K562 (cell line): Measurements from ENCODE around the gene LEO1. TPM values are rescaled to one million over a fixed set of nuclear protein-coding genes. Genes with fewer than 3 reads are reported as not detected.

Experiments used
- ELF1 ChIP-seq: fragments of 200-800 bp; sonication (Bioruptor generic); IDR thresholded peaks from 2 replicates; pipeline ENCODE4 v1.6.1; 2016; ENCODE audit warnings: missing genetic modification characterization, missing compliant biosample characterization
- EP400 ChIP-seq: fragments of 450-650 bp; IDR thresholded peaks from 2 replicates; pipeline ENCODE4 v1.6.1; 2017; ENCODE audit warnings: antibody characterized with exemption, mild to moderate bottlenecking, moderate library complexity
- FOXA3 ChIP-seq, 2 experiments: fragments of 450-650 bp in 1 of 2; sonication (generic) in 1 of 2; formaldehyde crosslinking; IDR thresholded peaks in 1 of 2; conservative IDR thresholded peaks in 1 of 2; 2 replicates each; pipeline versions ENCODE4 v1.4.0 to v1.8.0; 2020 to 2022; ENCODE audit warnings: mild to moderate bottlenecking in 2 of 2, missing genetic modification reagents in 1 of 2
- JUN ChIP-seq, 2 experiments: sonication (generic) in 1 of 2; formaldehyde crosslinking in 1 of 2; IDR thresholded peaks; 2 replicates each; pipeline versions ENCODE4 v1.6.1 to v1.8.0; 2012 to 2022; ENCODE audit warnings: borderline replicate concordance in 2 of 2, mild to moderate bottlenecking in 2 of 2, improper control_type of control experiment in 1 of 2, low read depth in 1 of 2, low read length in 1 of 2, missing genetic modification reagents in 1 of 2
- KLF6 ChIP-seq: fragments of 250-450 bp; sonication (Bioruptor Pico); IDR thresholded peaks from 2 replicates; pipeline ENCODE4 v1.4.0; 2020; ENCODE audit warnings: mild to moderate bottlenecking, moderate library complexity, borderline replicate concordance
- NR4A1 ChIP-seq, 2 experiments: fragments of 250-450 bp in 1 of 2; fragments of 450-650 bp in 1 of 2; sonication (Bioruptor Pico) in 1 of 2; IDR thresholded peaks; 2 replicates each; pipeline versions ENCODE4 v1.4.0 to v1.6.1; 2016 to 2020; ENCODE audit warnings: mild to moderate bottlenecking in 2 of 2, missing compliant biosample characterization in 1 of 2, missing genetic modification characterization in 1 of 2, moderate library complexity in 1 of 2
- PTRF ChIP-seq: fragments of 450-650 bp; IDR thresholded peaks from 2 replicates; pipeline ENCODE4 v1.6.1; 2016; ENCODE audit warnings: mild to moderate bottlenecking, missing genetic modification characterization, missing compliant biosample characterization
- SAFB ChIP-seq: fragments of 200-400 bp; formaldehyde crosslinking; IDR thresholded peaks from 2 replicates; pipeline ENCODE4 v1.6.1; 2017; ENCODE audit warnings: low read depth, low read length, borderline replicate concordance
- TEAD2 ChIP-seq: fragments of 450-650 bp; IDR thresholded peaks from 2 replicates; pipeline ENCODE4 v1.6.1; 2016; ENCODE audit warnings: missing genetic modification characterization, control low read depth, missing compliant biosample characterization
- U2AF1 ChIP-seq: fragments of 200-400 bp; formaldehyde crosslinking; optimal IDR thresholded peaks from 2 replicates; pipeline ENCODE3; 2017; ENCODE audit warnings: mild to moderate bottlenecking, low read depth, low read length, moderate library complexity
- ZBTB1 ChIP-seq: sonication (generic); formaldehyde crosslinking; IDR thresholded peaks from 2 replicates; pipeline ENCODE4 v1.8.1; 2023; ENCODE audit warnings: missing genetic modification reagents, low read depth, mild to moderate bottlenecking, borderline replicate concordance
- ZBTB17 ChIP-seq: fragments of 450-650 bp; formaldehyde crosslinking; IDR thresholded peaks from 2 replicates; pipeline ENCODE4 v1.4.0; 2020; ENCODE audit warnings: mild to moderate bottlenecking
- ZKSCAN1 ChIP-seq: fragments of 150-350 bp; IDR thresholded peaks from 2 replicates; pipeline ENCODE4 v1.6.1; 2016; ENCODE audit warnings: low read depth, low read length
- ZNF384 ChIP-seq: IDR thresholded peaks from 2 replicates; pipeline ENCODE4 v1.6.1; 2012; ENCODE audit warnings: low read depth, low read length, improper control_type of control experiment
- ZNF780A ChIP-seq: fragments of 250-450 bp; sonication (Bioruptor Pico); IDR thresholded peaks from 2 replicates; pipeline ENCODE4 v1.5.0; 2021; ENCODE audit warnings: mild to moderate bottlenecking
- polyA plus RNA-seq, 8 experiments: library from polyadenylated mRNA; depleted of rRNA in 4 of 8; stranded (reverse) in 5 of 8; unstranded in 3 of 8; fragments of >200 nt; fragmentation: Nextera tagmentation in 2 of 8; fragmentation: Illumina TruSeq in 1 of 8; extraction: Ambion mirVana in 2 of 8; extraction: Trizol in 1 of 8; gene quantifications; 2 replicates each; pipeline versions ENCODE4 v1.2.1 to v1.2.3, GENCODE V29; 2011 to 2014; ENCODE audit warnings: inconsistent platforms in 1 of 8, missing spikeins in 1 of 8
- total RNA-seq, 7 experiments: library from RNA; depleted of rRNA in 6 of 7; stranded (reverse); fragments of >200 nt in 6 of 7; fragmentation: Illumina TruSeq in 2 of 7; extraction: Trizol in 2 of 7; gene quantifications; 2 replicates each; pipeline versions ENCODE4 v1.2.1 to v1.2.3, GENCODE V29; 2011 to 2021; ENCODE audit warnings: low replicate concordance in 1 of 7
- TF ChIP-seq, protein P1 (sequence below): IDR thresholded peaks from 2 replicates; pipeline ENCODE4 v1.6.1; 2012; ENCODE audit warnings: low read depth, low read length, improper control_type of control experiment, borderline replicate concordance
- TF ChIP-seq, protein P2 (sequence below): fragments of 250-450 bp; sonication (Bioruptor Pico); IDR thresholded peaks from 2 replicates; pipeline ENCODE4 v1.4.0; 2020; ENCODE audit warnings: mild to moderate bottlenecking
- TF ChIP-seq, protein P3 (sequence below): fragments of 450-650 bp; formaldehyde crosslinking; IDR thresholded peaks from 2 replicates; pipeline ENCODE4 v1.4.0; 2022; ENCODE audit warnings: missing genetic modification characterization
- TF ChIP-seq, protein P4 (sequence below), 2 experiments: fragments of 450-650 bp; conservative IDR thresholded peaks; 2 replicates each; pipeline ENCODE4 v1.6.1; 2017; ENCODE audit warnings: mild to moderate bottlenecking in 2 of 2, moderate library complexity in 2 of 2
- TF ChIP-seq, protein P5 (sequence below): fragments of 250-450 bp; sonication (Bioruptor Pico); IDR thresholded peaks from 2 replicates; pipeline ENCODE4 v1.8.0; 2021; ENCODE audit warnings: moderate library complexity, mild to moderate bottlenecking, inconsistent platforms

LEO1 gene
- total and polyA plus RNA-seq, 9 of the 15 experiments (the other 6 are each of a cell fraction or from before 2014, with no cell fraction given): 8.4 to 48.3 (median 37.9) TPM

DNA sequence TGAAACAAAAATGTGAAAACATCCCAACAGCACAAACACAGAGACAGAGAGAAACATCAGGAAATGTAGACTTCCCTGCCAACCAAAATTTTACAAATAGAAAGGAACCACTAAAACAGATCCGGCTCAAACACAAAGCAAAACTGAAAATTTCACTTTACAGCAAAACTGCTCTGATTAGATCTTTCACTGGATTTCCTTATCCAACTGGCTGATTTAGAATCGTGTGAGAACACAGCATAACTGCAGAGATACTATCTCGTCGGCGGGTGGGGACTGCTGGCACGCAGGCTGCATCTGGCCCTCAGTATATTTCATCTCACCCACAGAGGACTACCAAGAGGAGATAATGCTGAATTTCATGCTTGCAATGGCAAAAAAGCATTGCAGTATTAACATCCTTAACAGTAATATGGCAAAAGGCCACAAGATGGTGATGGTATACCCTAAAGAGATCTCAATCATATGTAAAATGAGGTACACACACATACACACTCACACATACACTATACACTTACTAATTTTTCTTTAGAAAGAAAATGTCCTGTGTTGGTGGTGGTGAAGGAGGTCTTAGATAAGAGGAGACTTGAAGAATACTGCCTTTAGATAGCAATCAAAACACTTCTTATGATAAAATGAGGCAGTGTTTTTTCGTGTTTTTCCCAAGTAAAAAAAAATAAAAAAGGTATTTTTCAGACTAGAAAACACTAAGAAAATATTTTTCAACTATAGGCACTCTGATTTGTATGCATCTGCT is 10.6 kb upstream of the LEO1 start (continued):
- TF ChIP-seq, protein P1, sequence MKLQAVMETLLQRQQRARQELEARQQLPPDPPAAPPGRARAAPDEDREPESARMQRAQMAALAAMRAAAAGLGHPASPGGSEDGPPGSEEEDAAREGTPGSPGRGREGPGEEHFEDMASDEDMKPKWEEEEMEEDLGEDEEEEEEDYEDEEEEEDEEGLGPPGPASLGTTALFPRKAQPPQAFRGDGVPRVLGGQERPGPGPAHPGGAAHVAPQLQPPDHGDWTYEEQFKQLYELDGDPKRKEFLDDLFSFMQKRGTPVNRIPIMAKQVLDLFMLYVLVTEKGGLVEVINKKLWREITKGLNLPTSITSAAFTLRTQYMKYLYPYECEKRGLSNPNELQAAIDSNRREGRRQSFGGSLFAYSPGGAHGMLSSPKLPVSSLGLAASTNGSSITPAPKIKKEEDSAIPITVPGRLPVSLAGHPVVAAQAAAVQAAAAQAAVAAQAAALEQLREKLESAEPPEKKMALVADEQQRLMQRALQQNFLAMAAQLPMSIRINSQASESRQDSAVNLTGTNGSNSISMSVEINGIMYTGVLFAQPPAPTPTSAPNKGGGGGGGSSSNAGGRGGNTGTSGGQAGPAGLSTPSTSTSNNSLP: no peak
- TF ChIP-seq FOXA3 (CRISPR knock-in tag; conservative IDR thresholded peaks at IDR 0.05 in 1 of 2, IDR thresholded peaks at IDR 0.05 in 1 of 2): no peak
- no peak for TF ChIP-seq KLF6 (CRISPR knock-in tag)
- 0 out of 2 replicates have a peak, but pooled peaks have one; percentile 36 for TF ChIP-seq ZNF384
- TF ChIP-seq, protein P2, sequence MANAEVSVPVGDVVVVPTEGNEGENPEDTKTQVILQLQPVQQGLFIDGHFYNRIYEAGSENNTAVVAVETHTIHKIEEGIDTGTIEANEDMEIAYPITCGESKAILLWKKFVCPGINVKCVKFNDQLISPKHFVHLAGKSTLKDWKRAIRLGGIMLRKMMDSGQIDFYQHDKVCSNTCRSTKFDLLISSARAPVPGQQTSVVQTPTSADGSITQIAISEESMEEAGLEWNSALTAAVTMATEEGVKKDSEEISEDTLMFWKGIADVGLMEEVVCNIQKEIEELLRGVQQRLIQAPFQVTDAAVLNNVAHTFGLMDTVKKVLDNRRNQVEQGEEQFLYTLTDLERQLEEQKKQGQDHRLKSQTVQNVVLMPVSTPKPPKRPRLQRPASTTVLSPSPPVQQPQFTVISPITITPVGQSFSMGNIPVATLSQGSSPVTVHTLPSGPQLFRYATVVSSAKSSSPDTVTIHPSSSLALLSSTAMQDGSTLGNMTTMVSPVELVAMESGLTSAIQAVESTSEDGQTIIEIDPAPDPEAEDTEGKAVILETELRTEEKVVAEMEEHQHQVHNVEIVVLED (CRISPR knock-in tag): no peak
- TF ChIP-seq ZKSCAN1: no peak
- no peak for TF ChIP-seq U2AF1
- TF ChIP-seq JUN (IDR thresholded peaks at IDR 0.05; ENCODE audit: borderline replicate concordance, low read depth, low read length): no peak
- no peak for TF ChIP-seq JUN (CRISPR knock-in tag; IDR thresholded peaks at IDR 0.05; ENCODE audit: borderline replicate concordance)
- no peak; the same call in 1 of the 2 replicates for TF ChIP-seq ZBTB17
- TF ChIP-seq SAFB: no peak
- TF ChIP-seq, protein P3, sequence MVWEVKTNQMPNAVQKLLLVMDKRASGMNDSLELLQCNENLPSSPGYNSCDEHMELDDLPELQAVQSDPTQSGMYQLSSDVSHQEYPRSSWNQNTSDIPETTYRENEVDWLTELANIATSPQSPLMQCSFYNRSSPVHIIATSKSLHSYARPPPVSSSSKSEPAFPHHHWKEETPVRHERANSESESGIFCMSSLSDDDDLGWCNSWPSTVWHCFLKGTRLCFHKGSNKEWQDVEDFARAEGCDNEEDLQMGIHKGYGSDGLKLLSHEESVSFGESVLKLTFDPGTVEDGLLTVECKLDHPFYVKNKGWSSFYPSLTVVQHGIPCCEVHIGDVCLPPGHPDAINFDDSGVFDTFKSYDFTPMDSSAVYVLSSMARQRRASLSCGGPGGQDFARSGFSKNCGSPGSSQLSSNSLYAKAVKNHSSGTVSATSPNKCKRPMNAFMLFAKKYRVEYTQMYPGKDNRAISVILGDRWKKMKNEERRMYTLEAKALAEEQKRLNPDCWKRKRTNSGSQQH (CRISPR knock-in tag): no peak
- TF ChIP-seq NR4A1 (CRISPR knock-in tag; IDR thresholded peaks at IDR 0.05): no peak
- no peak for TF ChIP-seq NR4A1 (tag; IDR thresholded peaks at IDR 0.05)
- TF ChIP-seq PTRF (tag): no peak
- TF ChIP-seq, protein P4, sequence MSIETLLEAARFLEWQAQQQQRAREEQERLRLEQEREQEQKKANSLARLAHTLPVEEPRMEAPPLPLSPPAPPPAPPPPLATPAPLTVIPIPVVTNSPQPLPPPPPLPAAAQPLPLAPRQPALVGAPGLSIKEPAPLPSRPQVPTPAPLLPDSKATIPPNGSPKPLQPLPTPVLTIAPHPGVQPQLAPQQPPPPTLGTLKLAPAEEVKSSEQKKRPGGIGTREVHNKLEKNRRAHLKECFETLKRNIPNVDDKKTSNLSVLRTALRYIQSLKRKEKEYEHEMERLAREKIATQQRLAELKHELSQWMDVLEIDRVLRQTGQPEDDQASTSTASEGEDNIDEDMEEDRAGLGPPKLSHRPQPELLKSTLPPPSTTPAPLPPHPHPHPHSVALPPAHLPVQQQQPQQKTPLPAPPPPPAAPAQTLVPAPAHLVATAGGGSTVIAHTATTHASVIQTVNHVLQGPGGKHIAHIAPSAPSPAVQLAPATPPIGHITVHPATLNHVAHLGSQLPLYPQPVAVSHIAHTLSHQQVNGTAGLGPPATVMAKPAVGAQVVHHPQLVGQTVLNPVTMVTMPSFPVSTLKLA (conservative IDR thresholded peaks at IDR 0.05): peak in 1 of 2 experiments; percentile 41; a peak in 2 of 4 replicates
- TF ChIP-seq, protein P5, sequence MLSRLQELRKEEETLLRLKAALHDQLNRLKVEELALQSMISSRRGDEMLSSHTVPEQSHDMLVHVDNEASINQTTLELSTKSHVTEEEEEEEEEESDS (CRISPR knock-in tag): no peak
- no peak for TF ChIP-seq ZNF780A (CRISPR knock-in tag)
- TF ChIP-seq ZBTB1 (CRISPR knock-in tag): no peak
- no peak for TF ChIP-seq TEAD2 (tag)
- no peak; the same call in 1 of the 2 replicates for TF ChIP-seq ELF1
- TF ChIP-seq EP400: no peak; the same call in 1 of the 2 replicates
